OCI-LY1 (cell line): Measurements from ENCODE around the gene KIF16B.

Experiments used
- EZH2 ChIP-seq: fragments of 200-600 bp; sonication (generic), shearing (Covaris generic); IDR thresholded peaks from 2 replicates; pipeline ENCODE4 v1.8.0; 2017; ENCODE audit warnings: borderline replicate concordance, mixed run types, mild to moderate bottlenecking, antibody characterized with exemption, low read length, moderate library complexity, mixed read lengths
- TF ChIP-seq, protein P1 (sequence below): fragments of 200-600 bp; sonication (generic), shearing (Covaris generic); IDR thresholded peaks from 2 replicates; pipeline ENCODE4 v1.5.1; 2017; ENCODE audit warnings: mild to moderate bottlenecking, antibody characterized with exemption, low read length, moderate library complexity, mixed read lengths

DNA sequence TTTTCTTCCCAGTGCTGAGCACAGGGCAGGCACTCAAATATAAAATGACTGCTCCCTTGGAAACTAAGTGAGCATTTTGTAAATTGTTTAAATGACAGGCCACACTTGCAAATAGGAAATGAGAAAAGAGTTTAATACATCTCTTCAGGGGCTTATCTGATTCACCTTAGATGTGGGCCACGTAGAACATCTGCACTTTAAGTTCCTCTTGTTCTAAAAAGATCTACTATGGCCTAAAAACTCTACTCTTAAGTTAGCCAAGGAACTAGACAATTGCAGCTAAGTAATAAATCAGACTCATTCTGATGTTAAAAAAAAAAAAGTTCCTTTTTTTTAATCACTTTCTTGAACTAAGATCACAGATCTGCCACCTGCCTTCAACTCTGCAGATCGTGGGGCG, 126.3 kb downstream of the KIF16B start:
- TF ChIP-seq, protein P1, sequence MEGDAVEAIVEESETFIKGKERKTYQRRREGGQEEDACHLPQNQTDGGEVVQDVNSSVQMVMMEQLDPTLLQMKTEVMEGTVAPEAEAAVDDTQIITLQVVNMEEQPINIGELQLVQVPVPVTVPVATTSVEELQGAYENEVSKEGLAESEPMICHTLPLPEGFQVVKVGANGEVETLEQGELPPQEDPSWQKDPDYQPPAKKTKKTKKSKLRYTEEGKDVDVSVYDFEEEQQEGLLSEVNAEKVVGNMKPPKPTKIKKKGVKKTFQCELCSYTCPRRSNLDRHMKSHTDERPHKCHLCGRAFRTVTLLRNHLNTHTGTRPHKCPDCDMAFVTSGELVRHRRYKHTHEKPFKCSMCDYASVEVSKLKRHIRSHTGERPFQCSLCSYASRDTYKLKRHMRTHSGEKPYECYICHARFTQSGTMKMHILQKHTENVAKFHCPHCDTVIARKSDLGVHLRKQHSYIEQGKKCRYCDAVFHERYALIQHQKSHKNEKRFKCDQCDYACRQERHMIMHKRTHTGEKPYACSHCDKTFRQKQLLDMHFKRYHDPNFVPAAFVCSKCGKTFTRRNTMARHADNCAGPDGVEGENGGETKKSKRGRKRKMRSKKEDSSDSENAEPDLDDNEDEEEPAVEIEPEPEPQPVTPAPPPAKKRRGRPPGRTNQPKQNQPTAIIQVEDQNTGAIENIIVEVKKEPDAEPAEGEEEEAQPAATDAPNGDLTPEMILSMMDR = no peak
- no peak for TF ChIP-seq EZH2
